HEK293T (cell line): Measurements from ENCODE around the gene FXYD6.

Experiments
- ARNT ChIP-seq: fragments of 450-650 bp; IDR thresholded peaks from 2 replicates; pipeline ENCODE4 v1.6.1; 2017; ENCODE audit warnings: mild to moderate bottlenecking
- CTBP1 ChIP-seq: fragments of 450-650 bp; IDR thresholded peaks from 2 replicates; pipeline ENCODE4 v1.6.1; 2016; ENCODE audit warnings: borderline replicate concordance
- FOXM1 ChIP-seq: fragments of 450-650 bp; IDR thresholded peaks from 2 replicates; pipeline ENCODE4 v1.6.1; 2017; ENCODE audit warnings: mild to moderate bottlenecking, borderline replicate concordance
- LEF1 ChIP-seq: fragments of 450-650 bp; IDR thresholded peaks from 2 replicates; pipeline ENCODE4 v1.6.1; 2017; ENCODE audit warnings: mild to moderate bottlenecking, borderline replicate concordance
- NFRKB ChIP-seq: fragments of 450-650 bp; IDR thresholded peaks from 2 replicates; pipeline ENCODE4 v1.6.1; 2016; ENCODE audit warnings: mild to moderate bottlenecking, moderate library complexity
- PKNOX1 ChIP-seq: fragments of 450-650 bp; IDR thresholded peaks from 2 replicates; pipeline ENCODE4 v1.6.1; 2016
- SP1 ChIP-seq: fragments of 450-650 bp; IDR thresholded peaks from 2 replicates; pipeline ENCODE4 v1.6.1; 2017
- SUZ12 ChIP-seq: fragments of 450-650 bp; IDR thresholded peaks from 2 replicates; pipeline ENCODE4 v1.6.1; 2016; ENCODE audit warnings: mild to moderate bottlenecking
- TARDBP ChIP-seq: fragments of 450-650 bp; IDR thresholded peaks from 2 replicates; pipeline ENCODE4 v1.6.1; 2016

GRCh38 chr11:117824571-117825537, 51.6 kb downstream of the FXYD6 start, which contains the start of gene FXYD2:
- TF ChIP-seq CTBP1 (no peak), LEF1 (no peak), FOXM1 (no peak), ARNT (no peak), SP1 (no peak), PKNOX1 (no peak), SUZ12 (no peak), NFRKB (no peak), TARDBP (no peak)
